Upper lobe of left lung (tissue), 6 donors: ENCODE measurements around the gene PRX. TPM values are rescaled to one million over a fixed set of nuclear protein-coding genes. Genes with fewer than 3 reads are reported as not detected.
"Not testable (repeated sequence)": the region's sequence is repeated elsewhere in the genome, so short reads cannot be mapped to it uniquely, and the experiment has no call there.

Experiments
- ATAC-seq, 2 donors: fragments of 200-7000 bp; cut with Tn5 transposase; one replicate each; pipeline ENCODE4 v1.9.1; 2022; ENCODE audit warnings: mild to moderate bottlenecking in 2 of 2, moderate library complexity in 2 of 2; ENCODE audit not compliant: low FRiP score in 2 of 2
- DNase-seq, 2 donors: peaks; one replicate each; pipeline ENCODE4 v3.0.0-alpha.2; 2019 to 2020
- H3K27ac ChIP-seq, 4 donors: fragments of 200-600 bp; sonication (generic); one replicate each; pipeline ENCODE4 v1.5.1; 2016 to 2019
- H3K27me3 ChIP-seq, 4 donors: fragments of 200-600 bp; sonication (generic); one replicate each; pipeline ENCODE4 v1.5.1; 2017 to 2019
- H3K36me3 ChIP-seq, 4 donors: fragments of 200-600 bp; sonication (generic); one replicate each; pipeline ENCODE4 v1.5.1; 2016 to 2019
- H3K4me1 ChIP-seq, 4 donors: fragments of 200-600 bp; sonication (generic); one replicate each; pipeline ENCODE4 v1.5.1; 2018 to 2019
- H3K4me3 ChIP-seq, 4 donors: fragments of 200-600 bp; sonication (generic); one replicate each; pipeline ENCODE4 v1.5.1; 2017 to 2019; ENCODE audit warnings: mild to moderate bottlenecking in 2 of 4, moderate library complexity in 1 of 4
- H3K9me3 ChIP-seq, 4 donors: fragments of 200-600 bp; sonication (generic); one replicate each; pipeline ENCODE4 v1.5.1; 2018 to 2019
- EP300 ChIP-seq, 4 donors: sonication (generic); formaldehyde crosslinking; IDR thresholded peaks; one replicate each; pipeline ENCODE4 v1.5.1; 2017; ENCODE audit warnings: antibody characterized with exemption in 4 of 4, control low read depth in 2 of 4
- POLR2A ChIP-seq, 4 donors: fragments of 450-650 bp; IDR thresholded peaks; one replicate each; pipeline ENCODE4 v1.5.1; 2016 to 2017; ENCODE audit warnings: antibody characterized with exemption in 4 of 4, mild to moderate bottlenecking in 2 of 4
- POLR2AphosphoS5 ChIP-seq, 2 donors: sonication (generic); formaldehyde crosslinking; IDR thresholded peaks; one replicate each; pipeline ENCODE4 v1.5.1; 2017; ENCODE audit warnings: antibody characterized with exemption in 2 of 2
- WGBS, 2 donors: methylation state at CpG; one replicate each; pipeline ENCODE4 v1.1.5; 2017 to 2018; 5-methylcytosine and 5-hydroxymethylcytosine counted together
- total RNA-seq, 6 donors: library from RNA; depleted of rRNA in 4 of 6; stranded (reverse); fragments of >200 nt in 4 of 6; gene quantifications; one replicate each; pipeline versions ENCODE4 v1.1.0 to v1.2.1, GENCODE V29; 2016 to 2021
- TF ChIP-seq, protein P1 (sequence below), 6 experiments: fragments of 450-650 bp in 4 of 6; fragments of 200-600 bp in 2 of 6; sonication (generic) in 2 of 6; IDR thresholded peaks; one replicate each; pipeline ENCODE4 v1.5.1; 2016 to 2019; ENCODE audit warnings: antibody characterized with exemption in 6 of 6
- donor health status: DM: no; HTN: no; CAD: no; lungs with moderate emphysema.
- donor health status: DM: no; HTN: yes; CAD: no; lungs with severe emphysema.

PRX gene
- total RNA-seq, 6 donors from 2014 or later, result 30.1 to 146 (median 51.5) TPM

DNA sequence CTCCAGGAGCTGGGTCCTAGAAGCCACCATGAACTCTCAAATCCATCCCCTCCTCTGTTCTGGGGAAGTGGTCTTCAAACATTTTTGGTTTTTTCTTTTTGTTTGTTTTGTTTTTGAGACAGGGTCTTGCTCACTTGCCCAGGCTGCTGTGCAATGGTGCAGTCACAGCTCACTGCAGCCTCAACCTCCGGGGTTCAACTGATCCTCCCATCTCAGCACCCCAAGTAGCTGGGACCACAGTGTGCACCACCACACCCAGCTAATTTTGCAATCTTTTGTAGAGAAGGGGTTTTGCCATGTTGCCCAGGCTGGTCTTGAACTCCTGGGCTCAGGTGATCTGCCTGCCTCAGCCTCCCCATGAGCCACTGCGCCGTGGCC lies 45.4 kb upstream of the PRX start:
- TF ChIP-seq, protein P1, sequence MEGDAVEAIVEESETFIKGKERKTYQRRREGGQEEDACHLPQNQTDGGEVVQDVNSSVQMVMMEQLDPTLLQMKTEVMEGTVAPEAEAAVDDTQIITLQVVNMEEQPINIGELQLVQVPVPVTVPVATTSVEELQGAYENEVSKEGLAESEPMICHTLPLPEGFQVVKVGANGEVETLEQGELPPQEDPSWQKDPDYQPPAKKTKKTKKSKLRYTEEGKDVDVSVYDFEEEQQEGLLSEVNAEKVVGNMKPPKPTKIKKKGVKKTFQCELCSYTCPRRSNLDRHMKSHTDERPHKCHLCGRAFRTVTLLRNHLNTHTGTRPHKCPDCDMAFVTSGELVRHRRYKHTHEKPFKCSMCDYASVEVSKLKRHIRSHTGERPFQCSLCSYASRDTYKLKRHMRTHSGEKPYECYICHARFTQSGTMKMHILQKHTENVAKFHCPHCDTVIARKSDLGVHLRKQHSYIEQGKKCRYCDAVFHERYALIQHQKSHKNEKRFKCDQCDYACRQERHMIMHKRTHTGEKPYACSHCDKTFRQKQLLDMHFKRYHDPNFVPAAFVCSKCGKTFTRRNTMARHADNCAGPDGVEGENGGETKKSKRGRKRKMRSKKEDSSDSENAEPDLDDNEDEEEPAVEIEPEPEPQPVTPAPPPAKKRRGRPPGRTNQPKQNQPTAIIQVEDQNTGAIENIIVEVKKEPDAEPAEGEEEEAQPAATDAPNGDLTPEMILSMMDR (IDR thresholded peaks at IDR 0.05), result no peak
- no peak for TF ChIP-seq POLR2AphosphoS5 (IDR thresholded peaks at IDR 0.05)
- TF ChIP-seq EP300 (IDR thresholded peaks at IDR 0.05), result no peak
- no peak for TF ChIP-seq POLR2A (IDR thresholded peaks at IDR 0.05)
- Histone ChIP-seq H3K9me3 (no peaks in the 10 kb centered on the region), H3K27me3 (no peaks in the 10 kb centered on the region), H3K4me3 (no peak overlapping the region), H3K27ac (no peak overlapping the region), H3K4me1 (peaks cover 0 to 21% (median 6%) of the 10 kb centered on the region in 4 donors), H3K36me3 (peaks cover 4 to 30% (median 24%) of the 10 kb centered on the region in 4 donors)
- ATAC-seq (no peak), DNase-seq (no peak)
- WGBS, 2 donors, result 94 to 97% methylated on average over 3 of the region's 3 CpGs

- peak in 1 of 2 donors; percentile 73 for DNase-seq
Measured at GRCh38 chr19:40457953-40458596, 44.9 kb upstream of the PRX start.

DNA sequence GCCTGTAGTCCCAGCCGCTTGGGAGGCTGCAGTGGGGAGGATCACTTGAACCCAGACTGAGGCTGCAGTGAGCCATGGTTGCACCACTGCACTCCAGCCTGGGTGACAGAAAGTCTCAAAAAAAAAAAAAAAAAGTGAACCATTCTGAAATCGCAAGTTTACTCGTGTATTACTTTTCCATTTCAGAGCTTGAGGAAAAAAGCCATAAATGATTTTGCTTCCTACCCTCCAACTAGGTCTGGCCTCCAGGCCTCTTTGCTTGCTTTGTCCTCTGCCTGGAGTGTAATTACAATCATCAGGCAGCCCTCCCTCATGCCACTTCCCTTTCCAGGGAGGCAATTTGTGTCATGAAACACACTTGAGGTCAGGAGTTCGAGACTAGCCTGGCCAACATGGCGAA lies 43.9 kb upstream of the PRX start:
- H3K27ac ChIP-seq, result no peak overlapping the region
- WGBS, 2 donors, result 94% methylated on average over 5 of the region's 5 CpGs
- TF ChIP-seq, protein P1 (IDR thresholded peaks at IDR 0.05), result no peak
- H3K36me3 ChIP-seq, result peaks cover 4 to 30% (median 24%) of the 10 kb centered on the region in 4 donors
- no peaks in the 10 kb centered on the region for H3K9me3 ChIP-seq
- H3K27me3 ChIP-seq, result no peaks in the 10 kb centered on the region
- no peak overlapping the region for H3K4me3 ChIP-seq
- H3K4me1 ChIP-seq, result peaks cover 0 to 9% (median 0%) of the 10 kb centered on the region in 4 donors
- ATAC-seq (no peak), DNase-seq (no peak)

More at GRCh38 chr19:40457953-40458596, 44.9 kb upstream of the PRX start:
- Histone ChIP-seq H3K27ac (no peak overlapping the region), H3K4me3 (no peak overlapping the region), H3K4me1 (peaks cover 0 to 16% (median 2%) of the 10 kb centered on the region in 4 donors), H3K27me3 (no peaks in the 10 kb centered on the region), H3K9me3 (no peaks in the 10 kb centered on the region), H3K36me3 (peaks cover 4 to 30% (median 24%) of the 10 kb centered on the region in 4 donors)
- 94 to 100% methylated on average over 5 to 27 of the region's 27 CpGs for WGBS, 2 donors
- no peak for ATAC-seq
- TF ChIP-seq POLR2AphosphoS5 (IDR thresholded peaks at IDR 0.05), result no peak
- no peak for TF ChIP-seq EP300 (IDR thresholded peaks at IDR 0.05)
- no peak for TF ChIP-seq POLR2A (IDR thresholded peaks at IDR 0.05)
- TF ChIP-seq, protein P1 (IDR thresholded peaks at IDR 0.05), result no peak

GRCh38 chr19:40453943-40454342 lies 40.8 kb upstream of the PRX start:
- WGBS, 2 donors, result 88 to 97% methylated on average over 6 of the region's 6 CpGs
- not testable (repeated sequence) for H3K27me3 ChIP-seq, H3K4me3 ChIP-seq, H3K9me3 ChIP-seq, H3K27ac ChIP-seq, DNase-seq, ATAC-seq, H3K4me1 ChIP-seq
- peaks cover 4 to 37% (median 32%) of the 10 kb centered on the region in 4 donors for H3K36me3 ChIP-seq

DNA sequence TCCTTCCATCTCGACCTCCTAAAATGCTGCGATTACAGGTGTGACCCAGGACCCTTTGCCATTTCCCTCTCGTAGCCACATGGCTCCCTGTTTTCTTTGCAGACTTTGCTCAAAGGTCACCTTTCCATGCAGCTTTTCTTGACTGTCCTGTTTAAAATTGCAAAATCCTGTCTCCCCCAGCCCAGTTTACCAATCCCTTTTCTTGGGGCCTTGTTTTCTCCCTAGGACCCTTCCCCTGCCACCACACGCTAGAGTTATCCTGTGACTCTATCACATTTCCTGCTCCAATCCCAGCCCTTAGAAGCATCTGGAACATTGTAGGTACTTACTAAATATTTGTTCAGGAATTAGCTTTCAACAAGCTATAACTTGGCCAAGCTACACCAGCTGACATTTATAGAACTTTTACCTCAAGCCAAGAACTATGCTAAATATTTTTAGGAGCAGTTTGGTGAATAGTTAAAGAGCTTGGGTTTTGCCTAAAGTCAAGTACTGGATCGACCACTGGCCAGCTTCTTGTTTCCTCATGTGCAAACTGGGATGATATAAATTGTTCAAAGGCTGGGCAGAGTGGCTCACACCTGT lies 40.1 kb upstream of the PRX start:
- no peaks in the 10 kb centered on the region for H3K4me1 ChIP-seq
- ATAC-seq (no peak), DNase-seq (no peak)
- no peaks in the 10 kb centered on the region for H3K9me3 ChIP-seq
- TF ChIP-seq POLR2A (IDR thresholded peaks at IDR 0.05) (no peak), POLR2AphosphoS5 (IDR thresholded peaks at IDR 0.05) (no peak), EP300 (IDR thresholded peaks at IDR 0.05) (no peak)
- TF ChIP-seq, protein P1 (IDR thresholded peaks at IDR 0.05), result no peak
- no peak overlapping the region for H3K27ac ChIP-seq
- no peaks in the 10 kb centered on the region for H3K27me3 ChIP-seq
- H3K36me3 ChIP-seq, result peaks cover 4 to 41% (median 34%) of the 10 kb centered on the region in 4 donors
- no peak overlapping the region for H3K4me3 ChIP-seq
- WGBS, 2 donors, result 83 to 88% methylated on average over 5 of the region's 5 CpGs
